PC-3 (cell line): ENCODE results near the gene PEX13. TPM values are rescaled to one million over a fixed set of nuclear protein-coding genes. Genes with fewer than 3 reads are reported as not detected.

ENCODE experiments used
- ATAC-seq: fragments of 200-7000 bp; cut with Tn5 transposase; 2 replicates; pipeline ENCODE4 v1.9.1; 2020; ENCODE audit warnings: mild to moderate bottlenecking, moderate library complexity
- BruUV-seq: library from RNA; stranded (reverse); fragments of 400-500 nt; replicated peaks from 2 replicates; lab custom pipeline; 2021; lab: Mats Ljungman, UMichigan
- CTCF ChIA-PET: fragments of 300-600 bp; sonication (Branson Sonifier 250); formaldehyde crosslinking; loops from one replicate; lab custom pipeline; 2022; ENCODE audit warnings: antibody characterized with exemption; lab: Charles Lee
- POLR2A ChIA-PET: fragments of 300-600 bp; sonication (Branson Sonifier 250); formaldehyde crosslinking; loops from one replicate; lab custom pipeline; 2022; ENCODE audit warnings: antibody characterized with exemption; ENCODE audit not compliant: unreplicated experiment; lab: Charles Lee
- DNase-seq: peaks from one replicate; pipeline ENCODE4 v3.0.0-alpha.2; 2015
- H2AFZ ChIP-seq: fragments of 300-600 bp; sonication (generic); 2 replicates; pipeline ENCODE4 v1.6.0; 2016; ENCODE audit warnings: antibody characterized with exemption, low read length
- H3F3A ChIP-seq: fragments of 300-600 bp; sonication (generic); one replicate; pipeline ENCODE4 v1.6.0; 2017; ENCODE audit warnings: antibody characterized with exemption, low read length, control low read depth, mild to moderate bottlenecking; ENCODE audit not compliant: unreplicated experiment
- H3K27ac ChIP-seq: fragments of 300-600 bp; sonication (generic); 2 replicates; pipeline ENCODE4 v1.5.1; 2016; ENCODE audit warnings: mild to moderate bottlenecking, low read length
- H3K27me3 ChIP-seq: fragments of 300-600 bp; sonication (generic); 2 replicates; pipeline ENCODE4 v1.6.1; 2016; ENCODE audit warnings: low read length, mixed read lengths
- H3K36me3 ChIP-seq: fragments of 300-600 bp; sonication (generic); 2 replicates; pipeline ENCODE4 v1.6.1; 2016; ENCODE audit warnings: low read depth, mixed run types, low read length, mixed read lengths
- H3K4me1 ChIP-seq: fragments of 300-600 bp; sonication (generic); 2 replicates; pipeline ENCODE4 v1.5.1; 2016; ENCODE audit warnings: low read length; ENCODE audit not compliant: insufficient read depth
- H3K4me2 ChIP-seq: fragments of 300-600 bp; sonication (generic); 2 replicates; pipeline ENCODE4 v1.6.0; 2016; ENCODE audit warnings: low read length
- H3K4me3 ChIP-seq: fragments of 300-600 bp; sonication (generic); 2 replicates; pipeline ENCODE4 v1.5.1; 2016; ENCODE audit warnings: mild to moderate bottlenecking, low read length, mixed read lengths
- H3K79me2 ChIP-seq: fragments of 300-600 bp; sonication (generic); 2 replicates; pipeline ENCODE4 v1.6.1; 2017; ENCODE audit warnings: low read length, mixed read lengths
- H3K9ac ChIP-seq: fragments of 300-600 bp; sonication (generic); 2 replicates; pipeline ENCODE4 v1.6.0; 2016; ENCODE audit warnings: mild to moderate bottlenecking, low read length
- H3K9me2 ChIP-seq: fragments of 300-600 bp; sonication (generic); replicated peaks from 2 replicates; pipeline ENCODE4 v1.6.1; 2016; ENCODE audit warnings: mixed run types, low read length, mixed read lengths
- H3K9me3 ChIP-seq: fragments of 300-600 bp; sonication (generic); 2 replicates; pipeline ENCODE4 v1.6.1; 2016; ENCODE audit warnings: low read length, mixed read lengths
- H4K20me1 ChIP-seq: fragments of 300-600 bp; sonication (generic); 2 replicates; pipeline ENCODE4 v1.6.1; 2016; ENCODE audit warnings: low read length, mixed read lengths
- EZH2 ChIP-seq: fragments of 300-600 bp; sonication (generic); IDR thresholded peaks from one replicate; pipeline ENCODE4 v1.6.1; 2017; ENCODE audit warnings: antibody characterized with exemption, mild to moderate bottlenecking, low read length; ENCODE audit not compliant: unreplicated experiment
- EZH2phosphoT487 ChIP-seq: fragments of 300-600 bp; sonication (generic); IDR thresholded peaks from 2 replicates; pipeline ENCODE4 v1.6.1; 2018; ENCODE audit warnings: mild to moderate bottlenecking, antibody characterized with exemption, low read length, borderline replicate concordance
- intact Hi-C: fragments of 100-400 bp; cut with micrococcal nuclease; formaldehyde crosslinking; loops from 2 replicates; pipeline ENCODE4 v1.9.0; 2023
- total RNA-seq: library from RNA; depleted of rRNA; stranded (reverse); fragments of >200 nt; gene quantifications from 2 replicates; pipeline ENCODE4 v1.2.3, GENCODE V29; 2014; rRNA removed
- TF ChIP-seq, protein P1 (sequence below): fragments of 300-600 bp; sonication (generic); conservative IDR thresholded peaks from 2 replicates; pipeline ENCODE4 v1.5.1; 2017; ENCODE audit warnings: antibody characterized with exemption, low read depth, mild to moderate bottlenecking, low read length

The PEX13 gene
- total RNA-seq, 1 experiment from 2014 or later = 37.7 TPM

GRCh38 chr2:61096438-61096837, 78.9 kb downstream of the PEX13 start:
- no peaks in the 10 kb centered on the region for H3K36me3 ChIP-seq
- no peaks in the 10 kb centered on the region for H3K79me2 ChIP-seq
- intact Hi-C loops = no loop called here
- ATAC-seq (no peak), DNase-seq (no peak)
- H3K9me3 ChIP-seq = no peaks in the 10 kb centered on the region
- no peak for TF ChIP-seq EZH2
- TF ChIP-seq, protein P1, sequence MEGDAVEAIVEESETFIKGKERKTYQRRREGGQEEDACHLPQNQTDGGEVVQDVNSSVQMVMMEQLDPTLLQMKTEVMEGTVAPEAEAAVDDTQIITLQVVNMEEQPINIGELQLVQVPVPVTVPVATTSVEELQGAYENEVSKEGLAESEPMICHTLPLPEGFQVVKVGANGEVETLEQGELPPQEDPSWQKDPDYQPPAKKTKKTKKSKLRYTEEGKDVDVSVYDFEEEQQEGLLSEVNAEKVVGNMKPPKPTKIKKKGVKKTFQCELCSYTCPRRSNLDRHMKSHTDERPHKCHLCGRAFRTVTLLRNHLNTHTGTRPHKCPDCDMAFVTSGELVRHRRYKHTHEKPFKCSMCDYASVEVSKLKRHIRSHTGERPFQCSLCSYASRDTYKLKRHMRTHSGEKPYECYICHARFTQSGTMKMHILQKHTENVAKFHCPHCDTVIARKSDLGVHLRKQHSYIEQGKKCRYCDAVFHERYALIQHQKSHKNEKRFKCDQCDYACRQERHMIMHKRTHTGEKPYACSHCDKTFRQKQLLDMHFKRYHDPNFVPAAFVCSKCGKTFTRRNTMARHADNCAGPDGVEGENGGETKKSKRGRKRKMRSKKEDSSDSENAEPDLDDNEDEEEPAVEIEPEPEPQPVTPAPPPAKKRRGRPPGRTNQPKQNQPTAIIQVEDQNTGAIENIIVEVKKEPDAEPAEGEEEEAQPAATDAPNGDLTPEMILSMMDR = no peak
- no peak for TF ChIP-seq EZH2phosphoT487
- H2AFZ ChIP-seq = no peak overlapping the region
- ChIA-PET CTCF (interaction anchor here (0.6 kb wide), 1 partner anchor 71 kb away, joined by 6 read pairs; no protein-coding TSS in a partner anchor), POLR2A (no interaction called here)
- no peak overlapping the region for H3K27ac ChIP-seq
- H3K9ac ChIP-seq = no peak overlapping the region
- H3K4me3 ChIP-seq = no peak overlapping the region
- no peaks in the 10 kb centered on the region for H3K9me2 ChIP-seq
- no TSS peak for BruUV-seq
- H3K4me1 ChIP-seq = no peaks in the 10 kb centered on the region
- no peak overlapping the region for H3K4me2 ChIP-seq
- no peaks in the 10 kb centered on the region for H3F3A ChIP-seq
- H4K20me1 ChIP-seq = no peaks in the 10 kb centered on the region
- no peaks in the 10 kb centered on the region for H3K27me3 ChIP-seq

- BruUV-seq = no TSS peak
- ChIA-PET CTCF (no interaction called here), POLR2A (no interaction called here)
- H3K4me3 ChIP-seq = no peak overlapping the region
- H3K9me3 ChIP-seq = no peaks in the 10 kb centered on the region
- no peak overlapping the region for H3K9ac ChIP-seq
- no peak overlapping the region for H3K4me2 ChIP-seq
- H3K36me3 ChIP-seq = no peaks in the 10 kb centered on the region
- H3K27me3 ChIP-seq = no peaks in the 10 kb centered on the region
- H3K79me2 ChIP-seq = no peaks in the 10 kb centered on the region
- no peak overlapping the region for H2AFZ ChIP-seq
- intact Hi-C loops = no loop called here
- H3F3A ChIP-seq = no peaks in the 10 kb centered on the region
- no peak for TF ChIP-seq EZH2phosphoT487
- TF ChIP-seq EZH2 = no peak
- TF ChIP-seq, protein P1 = no peak
- no peak overlapping the region for H3K27ac ChIP-seq
- no peaks in the 10 kb centered on the region for H3K4me1 ChIP-seq
- no peaks in the 10 kb centered on the region for H4K20me1 ChIP-seq
- no peak for DNase-seq
- ATAC-seq = no peak
- H3K9me2 ChIP-seq = no peaks in the 10 kb centered on the region
Observed at GRCh38 chr2:61100801-61101200, 83.3 kb downstream of the PEX13 start.

Other genes with a start within 250 kb of the PEX13 start
- gene REL, start 136.1 kb upstream of the PEX13 start, total RNA-seq = 7.3 and 8.9 TPM in 2 replicates
- gene PUS10, start 535 bp downstream of the PEX13 start, total RNA-seq = 3.6 and 3.7 TPM in 2 replicates
- 4.8 and 6.1 TPM in 2 replicates for gene SANBR, start 48.2 kb downstream of the PEX13 start, total RNA-seq
- gene C2orf74, start 144.5 kb downstream of the PEX13 start, total RNA-seq = 12.2 and 16.8 TPM in 2 replicates